HG03045 (cell line): ENCODE measurements around the gene ATOH8.
A peak's percentile ranks its signal among the peaks of the same experiment; 100 is the strongest.
"Not testable (repeated sequence)": the region's sequence is repeated elsewhere in the genome, so short reads cannot be mapped to it uniquely, and the experiment has no call there.

Source experiments
- ATAC-seq: cut with Tn5 transposase; IDR thresholded peaks from one replicate; pipeline ENCODE4 v1.9.1; 2021; ENCODE audit warnings: mild to moderate bottlenecking, moderate library complexity; ENCODE audit not compliant: unreplicated experiment

ATOH8 gene, protein sequence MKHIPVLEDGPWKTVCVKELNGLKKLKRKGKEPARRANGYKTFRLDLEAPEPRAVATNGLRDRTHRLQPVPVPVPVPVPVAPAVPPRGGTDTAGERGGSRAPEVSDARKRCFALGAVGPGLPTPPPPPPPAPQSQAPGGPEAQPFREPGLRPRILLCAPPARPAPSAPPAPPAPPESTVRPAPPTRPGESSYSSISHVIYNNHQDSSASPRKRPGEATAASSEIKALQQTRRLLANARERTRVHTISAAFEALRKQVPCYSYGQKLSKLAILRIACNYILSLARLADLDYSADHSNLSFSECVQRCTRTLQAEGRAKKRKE

DNA sequence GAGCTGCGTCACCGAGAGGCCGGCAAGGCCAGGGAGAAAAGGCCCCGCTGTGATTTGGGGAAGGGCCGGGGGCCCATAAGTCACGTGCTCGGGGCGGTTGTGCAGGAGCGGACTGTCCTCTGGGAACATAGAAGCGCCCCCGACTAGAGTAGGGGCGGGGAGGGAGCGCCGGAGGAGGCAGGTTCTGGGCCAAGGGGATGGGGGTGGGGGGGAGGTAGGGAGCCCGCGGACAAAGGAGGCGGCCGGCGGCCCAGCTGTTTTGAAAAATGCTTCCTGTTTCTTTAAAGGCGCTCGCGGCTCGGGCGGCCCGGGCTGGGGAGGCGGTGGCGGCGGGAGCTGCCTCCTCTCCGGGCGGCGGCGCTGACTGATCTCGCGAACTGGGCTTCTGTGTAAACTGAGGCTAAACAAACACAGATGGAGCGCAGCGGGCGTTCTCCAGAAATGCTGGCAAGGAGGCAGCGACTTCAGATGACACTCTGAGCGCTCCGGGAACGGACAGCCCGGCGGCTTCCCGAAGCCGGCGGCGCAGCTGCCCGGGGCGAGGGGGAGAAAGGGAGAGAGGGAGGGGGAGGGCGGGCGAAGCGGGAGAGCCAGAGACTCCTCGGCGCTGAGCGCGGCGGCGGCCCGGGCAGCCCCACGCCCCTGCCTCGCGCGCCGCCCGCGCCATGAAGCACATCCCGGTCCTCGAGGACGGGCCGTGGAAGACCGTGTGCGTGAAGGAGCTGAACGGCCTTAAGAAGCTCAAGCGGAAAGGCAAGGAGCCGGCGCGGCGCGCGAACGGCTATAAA is at the start of gene ATOH8:
TSS of gene ATOH8 (plus strand) at position 467 of the 788 bp plus-strand sequence. CDS start at position 666, 199 bp downstream.
- no peak for ATAC-seq

DNA sequence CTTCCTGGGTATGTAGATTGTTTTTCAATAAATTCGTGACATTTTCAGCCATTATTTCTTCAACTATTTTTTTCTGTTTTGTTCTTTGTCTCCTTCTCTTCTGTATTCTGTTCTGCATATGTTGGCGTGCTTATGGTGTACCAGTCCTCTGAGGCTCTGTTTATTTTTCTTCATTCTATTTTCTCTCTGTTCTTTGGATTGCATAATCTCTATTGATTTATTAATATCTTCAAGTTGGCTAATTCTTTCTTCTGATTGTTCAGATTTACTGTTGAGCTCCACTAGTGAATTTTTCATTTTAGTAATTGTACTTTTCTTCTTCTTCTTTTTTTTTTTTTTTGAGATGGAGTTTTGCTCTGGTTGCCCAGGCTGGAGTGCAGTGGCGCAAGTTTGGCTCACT is 49.8 kb upstream of the ATOH8 start:
- no peak for ATAC-seq

GRCh38 chr2:85704800-85705679 is 48.8 kb upstream of the ATOH8 start:
- ATAC-seq, result peak; percentile 44

DNA sequence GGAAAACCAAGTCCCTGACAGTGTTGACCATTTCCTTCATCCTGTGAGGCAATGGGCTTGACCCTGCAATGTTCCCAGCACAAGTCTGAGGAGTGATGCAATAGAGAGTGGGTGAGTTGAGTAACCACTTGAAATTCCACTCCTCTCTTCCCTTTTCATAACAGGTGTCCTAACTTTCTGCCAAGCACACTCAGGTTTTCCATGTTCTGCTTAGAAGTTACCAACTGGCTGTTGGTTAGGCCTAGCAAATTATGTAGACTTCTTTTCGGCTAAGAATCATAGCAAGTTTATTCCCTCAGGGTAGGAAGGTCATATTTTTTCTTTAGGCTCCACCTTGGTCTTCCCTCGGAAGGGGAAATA is 48.1 kb upstream of the ATOH8 start:
- ATAC-seq, result no peak

DNA sequence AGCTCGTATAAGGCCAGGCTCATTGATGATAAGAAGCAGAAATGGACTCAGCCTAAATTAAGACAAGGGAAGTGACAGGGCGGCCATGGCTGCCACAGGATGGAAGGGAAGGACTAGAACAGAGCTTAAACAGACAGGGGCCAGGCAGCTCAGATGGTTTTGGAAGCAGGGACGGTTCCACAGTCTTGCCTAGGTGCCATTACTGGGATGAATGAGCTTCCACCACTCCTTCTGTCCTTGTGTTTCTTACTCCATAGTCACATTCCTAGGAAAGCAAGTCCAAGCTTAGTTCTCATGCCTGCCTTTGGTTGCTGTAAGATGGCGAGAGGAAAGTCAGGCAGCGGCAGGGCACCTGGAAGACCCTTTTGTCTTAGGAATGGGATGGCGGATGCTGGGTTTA is 47.7 kb upstream of the ATOH8 start:
- ATAC-seq, result no peak

DNA sequence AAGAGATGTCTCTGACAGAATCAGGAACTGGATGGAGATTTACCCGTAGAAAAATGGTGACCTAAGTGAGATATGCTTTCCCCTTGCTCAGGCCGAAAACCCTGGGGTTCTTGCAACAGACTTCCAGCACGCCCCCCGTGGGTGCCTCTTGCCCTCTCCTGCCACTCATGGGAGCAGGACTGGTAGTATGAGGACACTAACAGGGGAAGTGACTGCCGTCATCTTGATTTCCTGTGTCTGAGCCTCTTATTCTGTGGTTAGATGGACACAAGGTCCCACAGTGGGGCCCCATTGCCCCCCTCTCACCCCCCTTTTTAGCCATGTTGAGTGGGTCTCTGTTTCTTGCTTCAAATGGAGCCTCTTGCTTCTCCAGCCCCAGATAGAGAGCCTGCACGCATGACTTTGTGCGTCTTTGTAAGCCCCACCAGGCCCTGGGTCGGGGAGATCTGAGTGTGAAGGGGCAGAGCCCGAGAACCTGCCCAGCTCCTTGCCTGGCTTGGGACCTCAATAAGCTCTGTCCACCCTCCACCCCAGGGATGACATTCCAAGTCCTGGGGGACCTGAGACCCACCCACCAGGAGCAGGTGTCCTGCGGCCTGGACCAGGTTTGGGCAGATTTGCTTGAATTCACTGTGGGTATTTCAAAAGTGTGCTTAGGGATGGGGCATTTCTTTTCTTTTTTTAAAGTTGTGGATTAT is 47.0 kb upstream of the ATOH8 start:
- ATAC-seq, result no peak

DNA sequence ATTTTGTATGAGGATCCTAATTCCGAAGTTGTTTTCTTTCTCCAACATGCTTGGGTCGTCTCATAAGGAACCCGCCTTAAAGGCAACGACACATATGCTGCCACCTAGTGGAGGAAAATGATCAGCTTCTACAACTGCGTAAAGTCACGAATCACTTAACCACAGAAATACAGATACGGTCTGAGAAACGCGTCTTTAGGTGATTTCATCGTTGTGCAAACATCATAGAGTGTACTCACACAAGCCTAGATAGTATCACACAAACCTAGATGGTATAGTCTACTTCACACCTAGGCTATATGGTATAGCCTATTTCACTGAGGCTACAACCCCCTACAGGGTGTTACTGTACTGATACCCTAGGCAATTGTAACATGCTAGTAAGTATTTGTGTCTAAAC is 46.5 kb upstream of the ATOH8 start:
- ATAC-seq, result peak; percentile 65

GRCh38 chr2:85708641-85709040 is 45.1 kb upstream of the ATOH8 start:
- ATAC-seq, result no peak

DNA sequence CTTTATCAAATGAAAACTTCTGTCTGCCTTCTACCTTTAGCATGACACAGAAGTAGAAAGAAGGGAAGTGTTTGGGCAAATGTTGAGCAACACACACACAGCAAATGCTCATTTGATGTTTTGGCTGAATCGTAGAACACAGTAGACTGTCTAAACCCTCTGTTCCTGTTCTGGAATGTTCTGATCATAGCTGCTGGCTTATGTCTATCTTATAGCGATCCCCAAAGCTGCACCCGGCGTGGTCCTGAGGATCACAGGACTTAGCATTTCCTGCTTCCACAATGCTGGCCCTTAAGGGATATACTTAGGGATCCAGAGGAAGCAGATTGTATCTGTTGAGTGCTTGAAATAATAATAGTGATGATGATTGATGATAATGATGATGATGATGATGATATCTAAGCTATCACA is 44.4 kb upstream of the ATOH8 start:
- ATAC-seq, result no peak

DNA sequence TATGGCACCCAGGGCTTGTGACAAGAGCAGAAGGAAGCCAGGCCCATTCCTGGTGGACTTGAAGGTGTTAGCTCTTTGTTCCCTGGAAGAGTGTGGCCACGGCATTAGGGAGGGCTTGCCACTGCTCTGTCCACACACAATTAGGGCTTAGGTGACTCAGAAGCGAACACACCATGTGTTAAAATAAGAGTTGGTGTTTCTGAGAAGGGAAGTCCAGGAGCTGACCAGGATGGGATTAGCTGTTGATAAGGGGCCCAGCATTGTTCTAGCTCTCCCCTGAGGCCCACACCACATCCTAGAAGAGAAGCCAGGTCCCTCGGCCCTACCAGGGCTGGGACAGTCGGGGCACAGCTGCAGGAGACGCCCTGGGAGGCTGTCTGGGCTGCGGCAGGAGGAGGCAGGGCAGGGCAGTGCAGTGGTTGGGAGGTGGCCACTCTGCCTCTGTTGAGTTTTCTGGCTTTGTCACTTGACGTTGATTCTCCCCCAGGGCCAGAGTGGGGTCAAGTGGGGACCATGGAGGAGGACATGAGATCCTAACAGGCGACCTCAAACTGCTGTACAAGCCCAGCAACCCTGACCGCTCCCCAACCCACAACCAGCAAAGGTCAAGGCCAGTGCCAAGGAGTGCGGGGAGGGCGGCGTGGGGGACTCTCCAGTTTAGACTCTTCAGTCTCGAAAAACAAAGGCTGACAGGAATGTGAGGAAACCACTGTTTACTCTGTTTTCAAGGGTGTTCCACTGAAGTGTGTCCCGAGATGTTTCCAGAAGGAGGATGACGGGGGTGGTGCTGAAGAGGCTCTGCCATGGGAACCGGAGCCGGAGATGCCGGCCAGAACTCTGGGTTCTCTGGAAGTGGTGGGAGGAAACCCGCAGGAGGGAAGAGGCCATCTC is 42.9 kb upstream of the ATOH8 start:
- ATAC-seq, result no peak

GRCh38 chr2:85711578-85712060 is 42.2 kb upstream of the ATOH8 start:
- ATAC-seq, result no peak

DNA sequence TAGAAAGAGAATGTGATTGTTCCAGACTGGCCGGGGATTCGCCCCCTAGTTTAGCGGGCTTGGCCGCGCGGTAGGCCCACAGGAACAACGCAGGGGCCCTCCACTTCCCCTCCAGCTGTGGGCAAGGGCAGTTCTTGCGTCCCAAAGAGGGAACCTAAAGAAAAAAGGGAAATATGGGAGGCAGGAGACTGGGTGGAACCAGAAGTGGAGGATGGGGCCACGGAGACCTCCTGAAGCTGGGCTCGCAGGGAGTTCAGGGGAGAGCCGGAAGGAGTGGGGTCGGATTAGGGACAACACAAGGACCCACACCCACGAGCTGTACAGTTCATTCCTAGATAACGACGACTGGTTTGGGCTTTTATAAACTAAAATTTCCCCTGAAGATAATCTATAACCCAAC is 41.5 kb upstream of the ATOH8 start:
- ATAC-seq, result no peak

GRCh38 chr2:85712849-85713612 is 40.8 kb upstream of the ATOH8 start:
- no peak for ATAC-seq

GRCh38 chr2:85713836-85714235 is 40.0 kb upstream of the ATOH8 start:
- ATAC-seq, result no peak

- not testable (repeated sequence) for ATAC-seq
Measured at GRCh38 chr2:85714421-85714820, 39.4 kb upstream of the ATOH8 start.

DNA sequence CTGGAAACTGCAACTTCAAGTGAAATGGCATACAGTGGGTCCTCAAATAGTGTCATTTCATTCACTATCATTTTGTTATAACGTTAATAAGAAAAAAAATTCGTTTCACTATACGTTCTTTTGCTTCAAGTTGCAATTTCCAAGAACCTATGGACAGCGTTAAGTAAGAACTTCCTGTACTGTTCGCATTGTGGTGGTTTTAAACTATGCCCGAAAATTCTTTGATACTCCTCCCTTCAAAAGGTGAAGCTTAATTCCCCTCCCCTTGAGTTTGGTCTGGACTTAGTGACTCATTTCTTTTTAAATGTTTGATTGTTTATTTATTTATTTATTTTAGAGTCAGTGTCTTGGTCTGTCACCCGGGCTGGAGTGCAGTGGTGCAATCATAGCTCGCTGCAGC is 39.0 kb upstream of the ATOH8 start:
- ATAC-seq, result no peak

DNA sequence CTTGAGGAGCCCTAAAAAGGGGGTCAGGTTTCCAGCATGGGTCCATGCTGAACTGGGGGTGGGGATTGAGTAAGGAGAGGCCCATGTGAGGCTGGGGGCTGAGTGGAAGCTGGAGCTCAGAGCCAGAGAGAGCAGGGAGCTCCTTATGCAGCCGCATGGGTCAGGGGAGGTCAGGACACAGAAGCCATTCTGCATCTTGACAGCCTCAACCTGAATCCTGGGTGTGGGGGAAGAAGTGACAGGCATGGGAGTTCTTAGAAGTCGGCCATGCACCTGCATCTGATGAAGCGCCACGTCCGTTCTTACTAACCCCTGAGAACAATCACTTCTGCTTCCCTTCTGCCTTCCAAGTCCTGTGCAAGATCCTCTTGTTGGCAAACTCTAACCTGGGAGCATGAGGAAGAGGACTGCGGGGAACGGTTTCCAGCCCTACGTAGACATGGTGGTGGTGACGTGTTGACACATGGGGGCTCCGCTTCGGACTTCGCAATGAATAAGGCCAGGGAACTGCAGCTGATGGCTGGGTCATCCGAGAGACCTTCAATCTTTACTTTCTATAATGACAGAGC is 37.4 kb upstream of the ATOH8 start:
- ATAC-seq, result no peak

DNA sequence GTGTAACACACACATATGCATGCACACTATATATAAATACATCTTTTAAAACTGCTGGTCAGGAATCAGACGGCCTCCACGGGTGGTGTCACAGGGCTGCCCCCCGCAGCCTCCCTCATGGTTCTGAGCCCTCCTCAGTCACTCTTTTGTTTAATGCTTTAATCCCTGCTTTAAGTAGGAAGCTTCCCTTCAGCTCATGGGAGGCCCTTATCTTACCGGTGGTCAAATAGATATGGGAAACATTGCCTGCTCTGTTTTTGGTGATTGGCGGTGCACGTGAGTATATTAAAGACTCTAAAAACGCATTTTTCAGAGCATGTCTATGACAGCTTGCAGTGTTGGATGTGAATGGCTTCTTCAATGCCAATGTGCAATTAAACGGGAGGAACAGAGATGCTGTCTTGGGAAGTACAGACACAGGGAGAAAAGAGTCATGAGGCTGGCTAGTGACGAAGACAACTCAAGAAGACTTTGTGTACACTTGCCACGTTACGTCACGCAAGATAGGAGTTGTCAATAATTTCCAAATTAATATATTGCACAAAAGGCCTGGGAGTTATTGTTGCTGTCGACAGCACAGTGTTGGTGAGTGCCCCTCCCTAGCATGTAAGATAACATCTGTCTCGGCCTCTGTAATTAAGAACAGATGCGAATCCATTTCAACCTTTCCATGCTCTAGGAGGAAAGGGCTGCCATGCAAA is 36.3 kb upstream of the ATOH8 start:
- no peak for ATAC-seq
